T-cell (primary cell): Measurements from ENCODE around the gene PDS5A. TPM values are rescaled to one million over a fixed set of nuclear protein-coding genes. Genes with fewer than 3 reads are reported as not detected.

Experiments
- ATAC-seq, 4 experiments: fragments of 200-7000 bp in 3 of 4; fragments of 150-1000 bp in 1 of 4; cut with Tn5 transposase; replicated peaks in 1 of 4; 1 replicate in 3 of 4; 2 replicates in 1 of 4; pipeline ENCODE4 v1.10.0; 2021; ENCODE audit warnings: moderate library complexity in 3 of 4, mild to moderate bottlenecking in 2 of 4, moderate number of reproducible peaks in 1 of 4
- CTCF ChIA-PET, 2 donors: fragments of 300-600 bp; sonication (Branson Sonifier 250); formaldehyde crosslinking; loops; one replicate each; lab custom pipeline; 2022; ENCODE audit warnings: antibody characterized with exemption in 2 of 2; lab: Charles Lee
- POLR2A ChIA-PET, 2 donors: fragments of 300-600 bp; sonication (Branson Sonifier 250); formaldehyde crosslinking; loops; one replicate each; lab custom pipeline; 2022; ENCODE audit warnings: antibody characterized with exemption in 2 of 2; lab: Charles Lee
- DNase-seq, 35 experiments: peaks; one replicate each; pipeline versions ENCODE4 v3.0.0 to v3.0.0-alpha.2; 2013 to 2023
- H3K27ac ChIP-seq: one replicate; pipeline ENCODE4 v1.5.1; 2013; ENCODE audit warnings: low read length
- H3K27me3 ChIP-seq, 2 experiments: replicated peaks in 1 of 2; 1 replicate in 1 of 2; 2 replicates in 1 of 2; pipeline versions ENCODE4 v1.6.1 to v1.7.0; 2013; ENCODE audit warnings: low read length in 1 of 2, mixed read lengths in 1 of 2; ENCODE audit not compliant: control insufficient read depth in 2 of 2, insufficient read depth in 2 of 2; ENCODE audit errors: extremely low read depth in 1 of 2
- H3K36me3 ChIP-seq, 2 donors: 1 replicate in 1 of 2; 2 replicates in 1 of 2; pipeline versions ENCODE4 v1.6.1 to v1.7.0; 2013; ENCODE audit warnings: low read length in 1 of 2; ENCODE audit not compliant: control insufficient read depth in 2 of 2, insufficient read depth in 1 of 2; ENCODE audit errors: extremely low read depth in 1 of 2
- H3K4me1 ChIP-seq, 2 experiments: 1 replicate in 1 of 2; 2 replicates in 1 of 2; pipeline versions ENCODE4 v1.6.1 to v1.7.0; 2013; ENCODE audit warnings: low read length in 2 of 2, mixed read lengths in 1 of 2; ENCODE audit not compliant: insufficient read depth in 2 of 2, control insufficient read depth in 1 of 2; ENCODE audit errors: extremely low read depth in 1 of 2
- H3K4me3 ChIP-seq, 2 donors: 1 replicate in 1 of 2; 2 replicates in 1 of 2; pipeline versions ENCODE4 v1.5.1 to v1.7.0; 2013; ENCODE audit warnings: mild to moderate bottlenecking in 2 of 2, low read length in 1 of 2, moderate library complexity in 1 of 2; ENCODE audit not compliant: control insufficient read depth in 1 of 2; ENCODE audit errors: extremely low read depth in 1 of 2
- H3K9me3 ChIP-seq: 2 replicates; pipeline ENCODE4 v1.7.0; 2013
- H3K27ac Mint-ChIP-seq, 2 donors: one replicate each; pipeline ENCODE4 v1.8.0; 2020 to 2021; ENCODE audit warnings: mild to moderate bottlenecking in 2 of 2, mixed read lengths in 2 of 2
- H3K27me3 Mint-ChIP-seq, 2 donors: one replicate each; pipeline ENCODE4 v1.8.0; 2021 to 2022; ENCODE audit warnings: mixed read lengths in 2 of 2
- H3K36me3 Mint-ChIP-seq: one replicate; pipeline ENCODE4 v1.8.0; 2021; ENCODE audit warnings: mixed read lengths
- H3K4me1 Mint-ChIP-seq, 3 donors: one replicate each; pipeline ENCODE4 v1.8.0; 2020 to 2022; ENCODE audit warnings: mixed read lengths in 3 of 3, mild to moderate bottlenecking in 1 of 3
- H3K4me3 Mint-ChIP-seq, 3 donors: one replicate each; pipeline ENCODE4 v1.8.0; 2020 to 2022; ENCODE audit warnings: mild to moderate bottlenecking in 3 of 3, mixed read lengths in 3 of 3, moderate library complexity in 3 of 3
- H3K9me3 Mint-ChIP-seq, 3 donors: one replicate each; pipeline ENCODE4 v1.8.0; 2020 to 2022; ENCODE audit warnings: mixed read lengths in 3 of 3
- WGBS: methylation state at CpG from one replicate; pipeline ENCODE4 v1.1.5; 2013; ENCODE audit warnings: missing lambda C conversion rate; ENCODE audit not compliant: insufficient coverage; 5-methylcytosine and 5-hydroxymethylcytosine counted together
- total RNA-seq, 35 experiments: library from RNA in 6 of 35; stranded (reverse) in 6 of 35; fragments of 120-200 nt in 1 of 35; gene quantifications; one replicate each; pipeline versions ENCODE4 v1.2.1 to v1.2.4 and lab custom pipeline; 2013 to 2026

PDS5A gene
- total RNA-seq, 5 donors from 2014 or later (not counting 1 experiment from before 2014, with no cell fraction given) = 73.5 to 113 (median 88.5) TPM

DNA sequence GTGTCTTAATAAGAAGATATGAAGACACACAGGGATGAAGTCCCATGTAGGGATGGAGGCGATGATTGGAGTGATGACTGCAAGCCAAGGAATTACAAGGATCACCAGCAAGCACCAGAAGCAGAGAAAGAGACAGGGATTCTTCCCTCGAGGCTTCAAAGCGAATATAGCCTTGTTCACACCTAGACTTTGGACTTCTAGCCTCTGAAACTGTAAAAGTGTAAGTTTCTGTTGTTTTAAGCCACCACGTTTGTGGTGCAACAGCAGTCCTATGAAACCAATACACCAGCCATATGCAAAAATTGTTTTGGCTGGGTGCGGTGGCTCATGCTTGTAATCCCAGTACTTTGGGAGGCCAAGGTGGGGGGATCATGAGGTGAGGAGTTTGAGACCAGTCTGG lies 9.8 kb upstream of the PDS5A start:
- DNase-seq (no peak), ATAC-seq (no peak)
- Mint-ChIP-seq H3K9me3 (no peaks in the 10 kb centered on the region), H3K27ac (no peak overlapping the region), H3K4me1 (no peaks in the 10 kb centered on the region), H3K27me3 (no peaks in the 10 kb centered on the region), H3K36me3 (no peaks in the 10 kb centered on the region), H3K4me3 (no peak overlapping the region)
- Histone ChIP-seq H3K27ac (no peak overlapping the region), H3K9me3 (no peaks in the 10 kb centered on the region), H3K36me3 (no peaks in the 10 kb centered on the region), H3K27me3 (peaks cover 0 to 3% of the 10 kb centered on the region in 2 experiments), H3K4me1 (no peaks in the 10 kb centered on the region), H3K4me3 (no peak overlapping the region)
- ChIA-PET POLR2A (interaction anchor here in 1 of 2 donors (0.6 kb wide), 1 partner anchor 1359 kb away, joined by 3 read pairs; no protein-coding TSS in a partner anchor), CTCF (no interaction called here)
- 74% methylated on average over 3 of the region's 5 CpGs for WGBS

GRCh38 chr4:39978904-39979303 lies 1.2 kb upstream of the PDS5A start:
- Histone ChIP-seq H3K27me3 (no peaks in the 10 kb centered on the region), H3K4me3 (no peak overlapping the region), H3K27ac (no peak overlapping the region), H3K9me3 (no peaks in the 10 kb centered on the region), H3K4me1 (peaks cover 16 to 23% of the 10 kb centered on the region in 2 experiments), H3K36me3 (peaks cover 3 to 11% of the 10 kb centered on the region in 2 donors)
- Mint-ChIP-seq H3K27ac (peak overlapping the region in 1 of 2 donors; percentile 34), H3K4me1 (peaks cover 26 to 30% (median 26%) of the 10 kb centered on the region in 3 donors), H3K36me3 (peaks cover 16% of the 10 kb centered on the region), H3K4me3 (peak overlapping the region in 2 of 3 donors; percentile 36 to 87), H3K9me3 (no peaks in the 10 kb centered on the region), H3K27me3 (no peaks in the 10 kb centered on the region)
- no peak for DNase-seq
- no peak for ATAC-seq
- ChIA-PET POLR2A (interaction anchor here (0.6 to 1.0 kb wide), 2 partner anchors 19 to 523 kb away, joined by 3 to 4 read pairs; no protein-coding TSS in a partner anchor), CTCF (interaction anchor here (0.6 to 1.9 kb wide), 12 partner anchors 10 to 947 kb away, joined by 3 to 20 read pairs (median 3); partner anchors contain the start of genes N4BP2 (in 1 of the 2) and TMEM156 (in 1 of the 2))
- 86% methylated on average over 3 of the region's 5 CpGs for WGBS

DNA sequence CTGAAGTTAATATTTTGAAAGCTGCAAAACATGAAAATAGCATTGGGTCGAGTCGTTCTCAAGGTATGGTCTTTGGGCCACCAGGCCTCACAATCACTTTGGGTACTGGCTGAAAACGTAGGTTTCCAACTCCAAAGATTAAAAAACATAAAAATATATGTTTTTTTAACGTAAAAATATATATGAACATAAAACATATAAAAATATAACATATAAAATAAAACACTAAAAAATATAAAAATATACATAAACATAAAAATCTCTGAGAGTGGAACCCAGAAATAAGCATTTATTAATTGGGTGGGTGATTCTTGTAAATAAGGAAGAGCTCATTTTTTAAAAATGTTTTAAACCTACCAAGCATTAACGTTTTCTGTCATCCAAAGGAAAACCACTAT lies 666 bp upstream of the PDS5A start:
- no peaks in the 10 kb centered on the region for H3K9me3 Mint-ChIP-seq
- ChIA-PET CTCF (interaction anchor here (0.6 to 1.9 kb wide), 15 partner anchors 9 to 946 kb away, joined by 3 to 20 read pairs (median 3); partner anchors contain the start of genes N4BP2 (in 1 of the 2) and TMEM156 (in 1 of the 2)), POLR2A (interaction anchor here in 1 of 2 donors (1.0 kb wide), 1 partner anchor 522 kb away, joined by 3 read pairs; no protein-coding TSS in a partner anchor)
- H3K4me3 Mint-ChIP-seq = peak overlapping the region; percentile 81 to 87 (median 82)
- ATAC-seq (no peak), DNase-seq (no peak)
- no CpG with 5 or more reads among the region's 5 CpGs for WGBS
- peaks cover 31 to 35% (median 31%) of the 10 kb centered on the region in 3 donors for H3K4me1 Mint-ChIP-seq
- H3K27me3 ChIP-seq = no peaks in the 10 kb centered on the region
- H3K36me3 Mint-ChIP-seq = peaks cover 20% of the 10 kb centered on the region
- H3K27ac Mint-ChIP-seq = peak overlapping the region; percentile 95 to 97
- H3K4me3 ChIP-seq = peak overlapping the region; percentile 49 to 72
- peaks cover 3 to 14% of the 10 kb centered on the region in 2 donors for H3K36me3 ChIP-seq
- peaks cover 18 to 28% of the 10 kb centered on the region in 2 experiments for H3K4me1 ChIP-seq
- H3K9me3 ChIP-seq = no peaks in the 10 kb centered on the region
- H3K27me3 Mint-ChIP-seq = no peaks in the 10 kb centered on the region
- H3K27ac ChIP-seq = peak overlapping the region; percentile 69

GRCh38 chr4:39976945-39977488 lies 694 bp downstream of the PDS5A start:
- H3K4me3 ChIP-seq = peak overlapping the region; percentile 82 to 84
- no peaks in the 10 kb centered on the region for H3K9me3 Mint-ChIP-seq
- DNase-seq = peak in 31 of 35 experiments; percentile 1 to 60 (median 33)

DNA sequence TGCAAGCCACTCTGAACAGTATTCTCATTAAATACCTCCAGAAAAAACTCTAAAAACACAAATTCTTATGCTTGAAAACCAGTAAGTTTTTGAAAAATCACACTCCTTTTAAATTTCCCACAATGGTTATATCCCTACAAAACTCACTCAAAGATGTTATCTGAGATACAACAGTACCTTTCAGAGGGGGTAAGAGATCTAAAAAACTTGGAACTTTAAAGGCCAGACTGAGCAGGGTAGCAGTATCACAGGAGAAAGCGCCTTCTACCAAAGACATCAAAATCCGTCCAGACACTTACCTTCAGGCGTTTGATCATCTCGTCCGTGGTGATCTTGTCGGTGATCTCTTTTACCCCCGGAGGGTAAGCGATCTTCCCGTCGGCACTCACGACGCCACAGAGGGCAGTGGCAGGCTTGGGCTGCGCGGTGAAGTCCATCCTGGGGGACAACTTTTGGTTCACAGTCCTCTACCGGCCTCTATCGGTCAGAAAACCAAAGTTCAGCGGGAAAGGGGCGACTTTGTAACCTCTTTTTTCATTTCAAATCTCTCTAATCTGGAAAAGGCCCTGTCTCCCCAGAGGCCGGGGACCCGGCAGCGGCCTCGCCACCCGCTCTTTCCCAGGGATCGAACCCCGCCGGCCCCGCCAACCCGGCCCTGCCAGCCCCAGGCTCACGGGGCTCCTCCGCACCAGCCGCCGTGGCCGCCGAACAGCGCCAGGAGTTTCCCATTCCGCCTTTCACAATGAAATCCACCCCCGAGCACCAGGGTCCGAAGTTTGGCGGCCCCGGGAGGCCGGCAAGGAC lies 1.4 kb downstream of the PDS5A start:
- ChIA-PET CTCF (interaction anchor here (0.6 to 1.4 kb wide), 5 partner anchors 11 to 507 kb away, joined by 4 to 8 read pairs (median 5); partner anchors contain the start of gene UBE2K (in 1 of the 2)), POLR2A (no interaction called here)
- no peaks in the 10 kb centered on the region for H3K9me3 Mint-ChIP-seq
- H3K36me3 Mint-ChIP-seq = peaks cover 23% of the 10 kb centered on the region
- no peaks in the 10 kb centered on the region for H3K27me3 Mint-ChIP-seq
- Histone ChIP-seq H3K9me3 (no peaks in the 10 kb centered on the region), H3K27ac (peak overlapping the region; percentile 79), H3K36me3 (peaks cover 3 to 21% of the 10 kb centered on the region in 2 donors), H3K4me3 (peak overlapping the region; percentile 82 to 84), H3K4me1 (peaks cover 22 to 35% of the 10 kb centered on the region in 2 experiments), H3K27me3 (no peaks in the 10 kb centered on the region)
- H3K27ac Mint-ChIP-seq = peak overlapping the region; percentile 78 to 83
- DNase-seq (peak; percentile 18 to 83 (median 50)), ATAC-seq (peak in 3 of 4 experiments; percentile 7 to 13 (median 10))
- H3K4me1 Mint-ChIP-seq = peaks cover 38 to 43% (median 42%) of the 10 kb centered on the region in 3 donors
- H3K4me3 Mint-ChIP-seq = peak overlapping the region; percentile 77 to 87 (median 86)
- WGBS = under 1% methylated on average over 40 of the region's 41 CpGs

More at GRCh38 chr4:39976945-39977488, 694 bp downstream of the PDS5A start:
- Mint-ChIP-seq H3K27ac (peak overlapping the region; percentile 27 to 64), H3K4me1 (peaks cover 37 to 40% (median 37%) of the 10 kb centered on the region in 3 donors), H3K36me3 (peaks cover 23% of the 10 kb centered on the region), H3K27me3 (no peaks in the 10 kb centered on the region), H3K4me3 (peak overlapping the region; percentile 77 to 87 (median 86))
- Histone ChIP-seq H3K27ac (peak overlapping the region; percentile 79), H3K9me3 (no peaks in the 10 kb centered on the region), H3K36me3 (peaks cover 3 to 20% of the 10 kb centered on the region in 2 donors), H3K4me1 (peaks cover 19 to 33% of the 10 kb centered on the region in 2 experiments), H3K27me3 (no peaks in the 10 kb centered on the region)
- peak; percentile 11 to 34 (median 32) for ATAC-seq
- ChIA-PET POLR2A (no interaction called here), CTCF (no interaction called here)
- under 1% methylated on average over 44 of the region's 54 CpGs for WGBS
